SK-N-SH treated with all-trans-retinoic acid at 6 μM for 48 hours (cell line): ENCODE measurements around the gene ARL11.

ENCODE experiments used
- ARNTL ChIP-seq: fragments of 450-650 bp; formaldehyde crosslinking; IDR thresholded peaks from 2 replicates; pipeline ENCODE4 v1.5.0; 2020; ENCODE audit warnings: low read depth, mild to moderate bottlenecking, moderate library complexity, borderline replicate concordance
- CREB5 ChIP-seq: fragments of 250-450 bp; sonication (Bioruptor Pico); IDR thresholded peaks from 2 replicates; pipeline ENCODE4 v1.5.1; 2020; ENCODE audit warnings: low read depth, mild to moderate bottlenecking, moderate library complexity
- CSRNP3 ChIP-seq: fragments of 250-450 bp; sonication (Bioruptor Pico); IDR thresholded peaks from 2 replicates; pipeline ENCODE4 v1.5.1; 2021; ENCODE audit warnings: mild to moderate bottlenecking, moderate library complexity
- ESRRG ChIP-seq: fragments of 250-450 bp; sonication (Bioruptor Pico); IDR thresholded peaks from 2 replicates; pipeline ENCODE4 v1.6.1; 2021; ENCODE audit warnings: mild to moderate bottlenecking
- ISL1 ChIP-seq: fragments of 250-450 bp; sonication (Bioruptor Pico); IDR thresholded peaks from 2 replicates; pipeline ENCODE4 v2.1.2; 2022; ENCODE audit warnings: mild to moderate bottlenecking, moderate library complexity
- OSR1 ChIP-seq: fragments of 250-450 bp; sonication (Bioruptor Pico); IDR thresholded peaks from 2 replicates; pipeline ENCODE4 v1.8.0; 2022; ENCODE audit warnings: moderate library complexity, mild to moderate bottlenecking, inconsistent platforms
- POU6F1 ChIP-seq: fragments of 250-450 bp; sonication (Bioruptor Pico); IDR thresholded peaks from 2 replicates; pipeline ENCODE4 v1.8.0; 2021; ENCODE audit warnings: low read depth, mild to moderate bottlenecking, moderate library complexity, borderline replicate concordance
- PPARA ChIP-seq: fragments of 250-450 bp; sonication (Bioruptor Pico); IDR thresholded peaks from 2 replicates; pipeline ENCODE4 v1.5.0; 2020; ENCODE audit warnings: mild to moderate bottlenecking, borderline replicate concordance
- TCF4 ChIP-seq: fragments of 250-450 bp; sonication (Bioruptor Pico); IDR thresholded peaks from 2 replicates; pipeline ENCODE4 v1.8.0; 2021; ENCODE audit warnings: mild to moderate bottlenecking, moderate library complexity, borderline replicate concordance
- ZC3H10 ChIP-seq: fragments of 250-450 bp; sonication (Bioruptor Pico); IDR thresholded peaks from 2 replicates; pipeline ENCODE4 v1.5.1; 2021; ENCODE audit warnings: mild to moderate bottlenecking, moderate library complexity
- ZFP3 ChIP-seq: fragments of 250-450 bp; sonication (Bioruptor Pico); IDR thresholded peaks from 2 replicates; pipeline ENCODE4 v1.5.0; 2020; ENCODE audit warnings: mild to moderate bottlenecking, moderate library complexity
- ZFP30 ChIP-seq: fragments of 450-650 bp; formaldehyde crosslinking; IDR thresholded peaks from 2 replicates; pipeline ENCODE4 v1.5.0; 2022; ENCODE audit warnings: mild to moderate bottlenecking, moderate library complexity
- ZNF70 ChIP-seq: fragments of 450-650 bp; formaldehyde crosslinking; IDR thresholded peaks from 2 replicates; pipeline ENCODE4 v1.5.0; 2020; ENCODE audit warnings: mild to moderate bottlenecking, moderate library complexity

- TF ChIP-seq PPARA (CRISPR knock-in tag), result no peak
- no peak for TF ChIP-seq ARNTL (CRISPR knock-in tag)
- TF ChIP-seq ZFP30, result no peak
- no peak for TF ChIP-seq ZFP3 (CRISPR knock-in tag)
- TF ChIP-seq ZNF70 (CRISPR knock-in tag), result no peak
- no peak for TF ChIP-seq POU6F1 (CRISPR knock-in tag)
- no peak for TF ChIP-seq OSR1 (CRISPR knock-in tag)
- no peak for TF ChIP-seq CREB5
- no peak for TF ChIP-seq TCF4
- no peak for TF ChIP-seq ZC3H10 (CRISPR knock-in tag)
- TF ChIP-seq CSRNP3 (CRISPR knock-in tag), result no peak
- TF ChIP-seq ISL1 (CRISPR knock-in tag), result no peak
- TF ChIP-seq ESRRG (CRISPR knock-in tag), result no peak
These were observed 5.9 kb upstream of the ARL11 start for GRCh38 chr13:49622174-49622946.
